Vagina (tissue), 2 donors: ENCODE measurements around the gene TRAPPC14.

Experiments
- POLR2A ChIP-seq, 2 donors: fragments of 450-650 bp; IDR thresholded peaks; one replicate each; pipeline ENCODE4 v1.6.1; 2017; ENCODE audit warnings: antibody characterized with exemption in 2 of 2, mild to moderate bottlenecking in 2 of 2, moderate library complexity in 2 of 2
- POLR2AphosphoS5 ChIP-seq, 2 donors: sonication (generic); formaldehyde crosslinking; IDR thresholded peaks; one replicate each; pipeline ENCODE4 v1.9.0; 2017; ENCODE audit warnings: antibody characterized with exemption in 2 of 2, mild to moderate bottlenecking in 2 of 2, low read depth in 1 of 2; ENCODE audit not compliant: insufficient read depth in 1 of 2

DNA sequence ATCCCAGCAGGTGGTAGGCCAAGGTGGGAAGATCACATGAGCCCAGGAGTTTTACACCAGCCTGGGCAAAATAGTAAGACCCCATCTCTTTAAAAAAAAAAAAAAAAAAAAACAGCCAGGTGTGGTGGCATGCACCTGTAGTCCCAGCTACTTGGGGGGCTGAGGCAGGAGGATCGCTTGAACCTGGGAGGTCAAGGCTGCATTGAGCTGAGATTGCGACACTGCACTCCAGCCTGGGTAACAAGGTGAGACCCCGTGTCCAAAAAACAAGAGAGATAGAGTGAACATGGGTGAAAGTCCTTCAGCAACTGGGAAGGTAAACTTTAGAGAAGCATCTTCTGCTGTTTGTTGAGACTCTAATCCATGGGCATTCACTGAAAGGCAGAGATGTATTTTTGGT, 16.1 kb downstream of the TRAPPC14 start:
- no peak for TF ChIP-seq POLR2AphosphoS5 (IDR thresholded peaks at IDR 0.05; ENCODE audit: insufficient read depth in 1 of 2, low read depth in 1 of 2)
- TF ChIP-seq POLR2A (IDR thresholded peaks at IDR 0.05) = no peak
